HFF-Myc (cell line): Measurements from ENCODE around the gene ZNFX1.
"Not testable (repeated sequence)": the region's sequence is repeated elsewhere in the genome, so short reads cannot be mapped to it uniquely, and the experiment has no call there.

ENCODE experiments used
- DNase-seq: peaks from one replicate; pipeline ENCODE4 v3.0.0-alpha.2; 2011; ENCODE audit warnings: low read depth; ENCODE audit errors: extremely low read depth
- H3K4me3 ChIP-seq: replicated peaks from 2 replicates; pipeline ENCODE4 v1.5.1; 2011; ENCODE audit warnings: low read depth, mild to moderate bottlenecking, control low read depth, low read length
- TF ChIP-seq, protein P1 (sequence below): IDR thresholded peaks from 2 replicates; pipeline ENCODE4 v1.5.1; 2012; ENCODE audit warnings: mild to moderate bottlenecking, low read depth, low read length, control low read depth; ENCODE audit errors: missing control alignments

The ZNFX1 gene

DNA sequence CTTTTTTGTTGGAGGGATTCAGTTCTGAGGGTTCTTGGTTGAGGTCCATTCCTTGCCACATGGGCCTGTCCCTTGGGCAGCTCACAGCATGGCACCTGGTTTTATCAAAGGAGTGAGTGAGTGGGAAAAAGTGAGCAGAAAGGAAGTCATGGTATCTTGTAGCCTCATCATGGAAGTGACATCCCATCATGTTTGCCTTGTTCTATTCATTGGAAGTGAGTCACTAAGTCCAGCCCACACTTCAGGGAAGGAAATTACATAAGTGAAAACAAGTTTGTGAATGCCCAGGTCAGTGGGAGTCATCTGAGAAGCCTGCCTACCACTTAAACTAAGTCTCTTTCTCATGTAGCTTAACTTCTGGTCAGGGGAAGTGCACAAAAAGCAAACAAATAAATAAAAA, 32.8 kb upstream of the ZNFX1 start:
- no peak for DNase-seq
- TF ChIP-seq, protein P1, sequence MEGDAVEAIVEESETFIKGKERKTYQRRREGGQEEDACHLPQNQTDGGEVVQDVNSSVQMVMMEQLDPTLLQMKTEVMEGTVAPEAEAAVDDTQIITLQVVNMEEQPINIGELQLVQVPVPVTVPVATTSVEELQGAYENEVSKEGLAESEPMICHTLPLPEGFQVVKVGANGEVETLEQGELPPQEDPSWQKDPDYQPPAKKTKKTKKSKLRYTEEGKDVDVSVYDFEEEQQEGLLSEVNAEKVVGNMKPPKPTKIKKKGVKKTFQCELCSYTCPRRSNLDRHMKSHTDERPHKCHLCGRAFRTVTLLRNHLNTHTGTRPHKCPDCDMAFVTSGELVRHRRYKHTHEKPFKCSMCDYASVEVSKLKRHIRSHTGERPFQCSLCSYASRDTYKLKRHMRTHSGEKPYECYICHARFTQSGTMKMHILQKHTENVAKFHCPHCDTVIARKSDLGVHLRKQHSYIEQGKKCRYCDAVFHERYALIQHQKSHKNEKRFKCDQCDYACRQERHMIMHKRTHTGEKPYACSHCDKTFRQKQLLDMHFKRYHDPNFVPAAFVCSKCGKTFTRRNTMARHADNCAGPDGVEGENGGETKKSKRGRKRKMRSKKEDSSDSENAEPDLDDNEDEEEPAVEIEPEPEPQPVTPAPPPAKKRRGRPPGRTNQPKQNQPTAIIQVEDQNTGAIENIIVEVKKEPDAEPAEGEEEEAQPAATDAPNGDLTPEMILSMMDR = no peak
- H3K4me3 ChIP-seq = no peak overlapping the region

DNA sequence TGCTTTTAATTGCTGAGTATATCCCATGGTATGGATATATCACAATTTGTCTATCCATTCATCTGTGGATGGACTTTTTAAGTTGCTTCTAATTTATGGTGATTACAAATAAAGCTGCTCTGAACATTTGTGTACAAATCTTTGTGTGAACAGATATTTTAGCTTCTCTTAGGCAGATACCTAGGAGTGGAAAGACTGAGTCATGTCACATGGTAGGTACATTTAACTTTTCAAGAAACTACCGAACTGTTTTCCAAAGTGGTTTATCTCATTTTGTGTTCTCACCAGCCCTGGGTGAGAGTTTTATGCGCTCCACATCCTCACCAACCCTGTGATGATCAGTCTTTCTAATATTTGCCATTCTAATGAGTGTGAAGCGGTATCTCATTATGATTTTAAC, 31.0 kb upstream of the ZNFX1 start:
- no peak for DNase-seq

DNA sequence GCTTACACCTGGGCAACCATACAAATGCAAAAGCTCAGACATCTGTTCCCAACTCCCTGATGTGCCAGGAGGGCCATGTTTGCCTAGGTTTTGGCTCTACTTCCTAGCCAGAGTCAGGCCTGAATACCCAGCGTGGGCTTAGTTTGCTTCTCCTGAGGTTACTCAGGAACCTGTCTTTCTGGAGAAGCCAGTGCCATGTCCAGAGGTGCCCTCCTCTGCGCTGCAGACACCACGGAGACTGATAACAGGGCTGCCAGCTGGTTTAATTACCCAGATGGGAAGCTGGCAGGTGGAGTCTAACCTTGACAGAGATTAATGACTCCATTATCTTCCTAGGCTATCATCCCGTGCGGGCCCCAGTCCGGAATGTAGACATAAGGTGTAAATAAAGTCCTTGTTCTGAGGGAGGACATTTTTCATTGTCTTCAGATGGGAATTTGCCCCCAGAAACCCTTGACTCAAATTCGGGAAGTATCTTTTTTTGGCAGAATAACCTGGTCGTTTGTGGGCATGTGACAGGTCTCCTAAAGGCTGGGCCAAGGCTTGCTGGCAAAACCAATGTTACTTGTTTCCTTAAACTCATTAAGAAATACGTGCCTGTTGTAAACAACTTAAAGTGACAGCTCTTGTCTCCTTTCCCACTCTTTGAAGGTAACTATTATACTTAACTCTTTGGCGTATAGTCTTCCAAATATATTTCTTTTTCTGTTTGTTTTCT, 29.2 kb upstream of the ZNFX1 start:
- TF ChIP-seq, protein P1 = no peak
- DNase-seq = no peak
- no peak overlapping the region for H3K4me3 ChIP-seq

More for the DNA sequence above, 31.0 kb upstream of the ZNFX1 start:
- TF ChIP-seq, protein P1 = no peak
- no peak overlapping the region for H3K4me3 ChIP-seq

- DNase-seq = no peak
- H3K4me3 ChIP-seq = no peak overlapping the region
- TF ChIP-seq, protein P1 = no peak
These were observed 25.3 kb upstream of the ZNFX1 start for GRCh38 chr20:49303065-49303552.

GRCh38 chr20:49297605-49298530, 20.0 kb upstream of the ZNFX1 start:
- TF ChIP-seq, protein P1 = no peak
- no peak for DNase-seq

DNA sequence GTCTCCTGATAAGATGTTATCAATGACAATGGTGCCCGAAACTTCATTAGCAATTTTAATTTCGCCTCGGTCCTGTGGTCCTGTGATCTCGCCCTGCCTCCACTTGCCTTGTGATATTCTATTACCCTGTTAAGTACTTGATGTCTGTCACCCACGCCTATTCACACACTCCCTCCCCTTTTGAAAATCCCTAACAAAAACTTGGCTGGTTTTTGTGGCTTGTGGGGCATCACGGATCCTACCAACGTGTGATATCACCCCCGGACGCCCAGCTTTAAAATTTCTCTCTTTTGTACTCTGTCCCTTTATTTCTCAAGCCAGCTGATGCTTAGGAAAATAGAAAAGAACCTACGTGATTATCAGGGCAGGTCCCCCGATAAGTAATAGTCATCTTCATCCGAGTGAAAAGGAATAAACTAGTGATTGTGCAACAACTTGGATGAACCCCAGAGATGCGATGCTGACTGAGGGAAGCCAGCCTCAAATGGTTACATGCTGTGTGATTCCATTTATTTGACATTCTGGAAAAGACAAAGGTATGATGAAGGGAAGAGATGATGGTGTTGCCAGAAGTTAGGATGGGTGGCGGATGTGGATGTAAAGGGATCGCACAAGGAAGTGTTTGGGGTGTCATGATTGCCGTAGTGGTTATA, 16.3 kb upstream of the ZNFX1 start:
- DNase-seq, H3K4me3 ChIP-seq: not testable (repeated sequence)

More at GRCh38 chr20:49297605-49298530, 20.0 kb upstream of the ZNFX1 start:
- H3K4me3 ChIP-seq = no peak overlapping the region
